SH-SY5Y (cell line): Measurements from ENCODE around the gene CDK5R1.

Experiments
- GATA2 ChIP-seq: IDR thresholded peaks from 2 replicates; pipeline ENCODE4 v1.6.1; 2011; ENCODE audit warnings: mild to moderate bottlenecking, low read depth, low read length
- GATA3 ChIP-seq: IDR thresholded peaks from 2 replicates; pipeline ENCODE4 v1.6.1; 2011; ENCODE audit warnings: low read depth, mild to moderate bottlenecking, low read length, moderate library complexity

CDK5R1 gene

GRCh38 chr17:32485261-32486110 lies 1.3 kb upstream of the CDK5R1 start:
- no peak for TF ChIP-seq GATA2
- TF ChIP-seq GATA3: no peak

DNA sequence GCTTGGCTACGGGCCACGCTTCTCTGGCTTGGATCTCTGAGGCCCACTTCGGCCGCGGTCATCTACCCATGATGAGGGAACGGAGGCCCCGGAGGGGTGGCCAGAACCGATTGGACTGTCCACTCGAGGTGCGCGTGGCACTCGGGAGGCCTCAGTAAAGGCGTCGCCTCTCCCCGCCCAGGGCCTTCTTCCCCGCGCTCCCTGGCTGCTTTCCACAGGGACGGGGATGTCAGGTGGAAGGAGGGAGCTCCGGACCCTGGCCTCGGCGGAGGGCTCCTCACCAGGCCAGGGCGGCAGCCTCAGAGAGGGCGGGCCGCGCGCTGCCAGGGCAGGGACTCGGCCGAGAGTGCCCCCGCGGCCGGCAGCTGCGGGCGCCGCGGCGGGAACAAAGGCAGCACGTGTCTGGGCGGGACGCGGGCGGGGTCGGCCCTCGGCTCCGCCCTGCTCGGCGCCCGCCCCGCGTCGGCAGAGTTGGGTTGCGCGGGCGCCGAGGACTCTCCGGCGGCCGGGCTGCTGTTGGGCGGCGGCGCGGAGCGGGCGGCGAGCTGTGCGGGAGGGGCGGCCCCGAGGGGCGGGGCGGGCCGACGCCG lies 587 bp upstream of the CDK5R1 start:
- TF ChIP-seq GATA2: no peak
- no peak for TF ChIP-seq GATA3

GRCh38 chr17:32487473-32488176 lies 832 bp downstream of the CDK5R1 start:
- TF ChIP-seq GATA2: no peak
- no peak for TF ChIP-seq GATA3

DNA sequence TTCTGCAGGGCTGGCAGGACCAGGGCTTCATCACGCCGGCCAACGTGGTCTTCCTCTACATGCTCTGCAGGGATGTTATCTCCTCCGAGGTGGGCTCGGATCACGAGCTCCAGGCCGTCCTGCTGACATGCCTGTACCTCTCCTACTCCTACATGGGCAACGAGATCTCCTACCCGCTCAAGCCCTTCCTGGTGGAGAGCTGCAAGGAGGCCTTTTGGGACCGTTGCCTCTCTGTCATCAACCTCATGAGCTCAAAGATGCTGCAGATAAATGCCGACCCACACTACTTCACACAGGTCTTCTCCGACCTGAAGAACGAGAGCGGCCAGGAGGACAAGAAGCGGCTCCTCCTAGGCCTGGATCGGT lies 1.4 kb downstream of the CDK5R1 start:
- no peak for TF ChIP-seq GATA3
- TF ChIP-seq GATA2: peak; percentile 35; the same call in 1 of the 2 replicates

DNA sequence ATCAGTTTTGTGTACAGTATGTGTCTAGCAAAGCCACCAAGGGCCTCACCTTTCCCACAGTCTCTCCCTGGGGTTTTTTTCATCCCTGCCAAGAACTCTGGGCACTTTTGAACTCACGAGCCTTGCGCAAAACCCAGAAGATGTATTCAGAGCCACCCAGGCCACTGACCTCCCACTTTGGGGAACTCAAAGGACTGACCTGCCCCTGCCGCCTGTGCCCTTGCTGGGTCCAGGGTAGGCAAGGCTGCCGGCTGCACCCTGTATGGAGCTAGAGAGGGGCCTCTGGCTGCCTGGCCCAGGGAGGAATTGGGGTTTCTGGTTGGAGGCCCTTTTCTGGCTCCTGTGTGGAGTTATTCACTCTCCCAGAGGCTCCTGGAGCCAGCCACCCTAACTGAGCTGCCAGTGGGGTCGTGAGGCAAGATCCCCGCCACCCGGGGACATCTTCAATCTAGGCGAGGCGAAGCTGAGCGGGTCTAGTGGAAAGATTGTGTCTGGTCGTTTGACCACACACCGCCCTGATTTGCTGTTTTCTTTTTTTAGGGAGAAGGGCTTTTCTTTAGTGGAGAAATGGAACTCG lies 1.9 kb downstream of the CDK5R1 start:
- TF ChIP-seq GATA3: no peak
- TF ChIP-seq GATA2: no peak

DNA sequence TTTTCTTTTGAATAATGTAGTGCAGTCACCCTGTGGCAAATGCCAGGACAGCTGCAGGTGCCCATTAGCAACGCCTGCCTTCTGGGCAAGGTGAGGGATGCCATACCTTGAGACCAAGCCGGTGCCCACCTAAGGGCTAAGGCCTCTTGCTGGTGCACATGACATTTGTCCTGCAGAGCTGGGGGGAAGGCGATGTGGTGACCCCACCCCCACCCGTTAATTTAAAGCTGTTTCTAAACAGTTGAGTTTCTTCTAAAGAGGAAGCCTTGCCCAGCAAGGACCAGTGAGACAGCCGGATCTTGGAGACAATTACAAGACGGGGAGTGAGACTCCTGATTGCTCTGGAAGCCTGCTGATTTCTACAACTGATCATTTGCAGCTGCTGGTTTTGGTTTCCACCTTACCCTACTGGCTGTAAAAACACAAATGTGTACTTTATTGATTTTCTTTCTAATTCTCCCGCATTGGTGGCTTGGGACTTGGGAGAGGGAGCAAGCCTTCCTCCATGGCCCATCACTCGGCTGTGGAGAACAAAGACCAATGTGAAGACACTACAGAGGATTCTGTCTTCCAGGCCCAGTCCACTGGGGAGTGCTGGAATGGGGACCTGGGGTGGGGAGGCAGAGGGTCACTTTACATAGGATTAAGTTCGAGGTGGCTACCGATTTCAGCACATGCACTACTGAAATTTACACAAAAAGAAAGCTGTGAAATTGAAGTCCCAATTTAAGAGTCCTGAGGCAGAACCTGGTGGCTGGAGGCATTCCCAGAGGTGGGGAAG lies 2.7 kb downstream of the CDK5R1 start:
- TF ChIP-seq GATA3 (no peak), GATA2 (no peak)

- TF ChIP-seq GATA3 (no peak), GATA2 (no peak)
Measured at GRCh38 chr17:32490101-32490482, 3.3 kb downstream of the CDK5R1 start.

- TF ChIP-seq GATA2 (no peak), GATA3 (no peak)
Measured at GRCh38 chr17:32491371-32492263, 4.8 kb downstream of the CDK5R1 start.

- TF ChIP-seq GATA3 (no peak), GATA2 (no peak)
Measured at GRCh38 chr17:32492264-32492589, 5.4 kb downstream of the CDK5R1 start.

GRCh38 chr17:32492648-32493289 lies 6.0 kb downstream of the CDK5R1 start:
- TF ChIP-seq GATA2 (no peak), GATA3 (no peak)

DNA sequence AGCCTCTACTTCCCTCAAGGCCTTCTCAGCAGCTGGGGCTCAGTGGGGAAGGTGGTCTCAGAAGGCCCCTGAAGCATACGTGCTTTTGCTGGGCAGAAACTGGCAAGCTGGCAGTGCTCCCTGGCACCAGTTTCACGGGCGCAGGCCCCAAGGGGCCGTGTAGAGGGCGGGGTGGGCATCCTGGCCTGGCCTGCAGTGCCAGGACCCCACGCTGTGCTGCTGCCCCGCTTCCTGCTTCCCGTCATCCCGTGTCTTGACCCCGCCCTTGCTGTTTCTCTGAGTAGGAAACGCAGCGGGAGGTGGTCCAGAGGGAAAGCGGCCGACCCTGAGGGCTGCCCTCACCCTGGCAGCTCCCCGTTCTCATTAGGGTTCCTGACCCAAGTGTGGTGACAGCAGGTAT lies 6.8 kb downstream of the CDK5R1 start:
- no peak for TF ChIP-seq GATA3
- TF ChIP-seq GATA2: no peak

DNA sequence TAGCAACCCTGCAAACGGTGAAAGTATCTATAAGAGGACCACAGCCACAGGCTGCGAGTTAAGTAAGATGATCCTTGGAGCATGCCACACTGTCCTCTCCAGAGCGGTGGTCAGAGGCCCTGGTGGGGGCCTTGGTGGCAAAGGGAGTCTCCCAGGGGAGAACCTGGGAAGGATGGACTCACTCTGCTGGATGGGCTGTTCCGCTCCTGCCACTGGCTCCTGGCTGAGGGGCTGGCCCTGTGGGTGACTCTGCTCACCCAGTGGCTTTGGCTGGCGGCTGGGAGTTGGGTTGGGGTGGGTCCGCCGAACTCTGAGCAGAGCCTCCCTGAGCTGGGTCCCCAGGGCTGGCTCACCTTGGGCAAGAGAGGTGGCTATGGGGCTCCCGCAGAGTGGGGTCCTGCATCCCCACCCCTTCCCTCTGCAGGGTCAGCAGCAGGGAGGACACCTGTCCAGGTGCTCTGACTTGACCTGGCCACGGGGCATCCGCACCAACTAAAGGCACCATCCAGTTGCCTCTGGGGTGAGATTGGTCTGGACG lies 7.3 kb downstream of the CDK5R1 start:
- TF ChIP-seq GATA3 (no peak), GATA2 (no peak)
